ENCODE measurements around the gene CORT.

CORT gene

DNA sequence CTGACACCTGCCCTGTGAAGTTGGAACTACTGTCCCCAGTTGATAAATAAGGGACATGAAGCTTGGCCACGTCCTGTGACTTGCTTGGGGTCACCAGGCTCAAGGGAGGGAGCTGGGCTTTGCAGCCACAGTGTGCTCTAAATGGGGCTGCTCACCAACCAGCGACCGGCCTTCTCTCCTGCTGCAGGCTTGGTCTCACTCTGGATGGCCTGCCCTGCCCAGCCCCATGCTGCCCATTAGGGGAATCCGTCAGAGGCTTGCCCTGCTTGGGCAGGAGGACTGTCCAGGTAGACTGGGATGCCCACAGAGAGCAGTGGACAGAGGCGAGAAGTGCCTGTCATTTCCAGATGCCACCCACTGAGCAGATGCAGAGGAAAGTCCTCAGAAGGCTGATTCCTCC, 20.8 kb upstream of the CORT start:
- no peaks in the 10 kb centered on the region for H3K9me3 Mint-ChIP-seq
- no peak for DNase-seq (ENCODE audit: low spot score in 2 of 2)
- no peak for ATAC-seq (replicated peaks; ENCODE audit: extremely low read depth, poor library complexity, severe bottlenecking)
- peaks cover 8% of the 10 kb centered on the region for H3K4me1 Mint-ChIP-seq
- peak overlapping the region; percentile 89 for H3K4me3 Mint-ChIP-seq
- no peak overlapping the region for H3K27ac Mint-ChIP-seq (ENCODE audit: low read depth)
- H3K27me3 Mint-ChIP-seq, result no peaks in the 10 kb centered on the region
- peaks cover 10% of the 10 kb centered on the region for H3K36me3 Mint-ChIP-seq (ENCODE audit: insufficient read depth)

DNA sequence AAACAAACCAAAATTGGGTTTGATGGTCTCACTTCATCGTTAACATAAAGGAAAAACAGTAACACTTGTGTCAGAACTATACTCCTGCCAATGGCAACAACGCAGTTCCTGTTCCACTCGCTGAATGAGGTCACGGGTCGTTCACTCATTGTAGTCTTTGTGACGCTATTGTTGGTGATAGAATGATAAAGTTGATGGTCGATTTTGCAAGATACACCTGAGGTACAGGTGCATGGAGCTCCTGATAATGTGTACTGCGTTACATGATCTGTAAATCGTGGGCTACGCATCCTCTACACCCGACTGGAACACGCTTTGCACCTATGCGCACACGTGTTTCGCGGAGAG, 20.0 kb upstream of the CORT start:
- H3K27ac Mint-ChIP-seq (ENCODE audit: low read depth), result peak overlapping the region; percentile 80
- H3K9me3 Mint-ChIP-seq, result no peaks in the 10 kb centered on the region
- no peak for DNase-seq (ENCODE audit: low spot score in 2 of 2)
- ATAC-seq (replicated peaks; ENCODE audit: extremely low read depth, poor library complexity, severe bottlenecking), result peak; percentile 8
- peaks cover 8% of the 10 kb centered on the region for H3K4me1 Mint-ChIP-seq
- H3K36me3 Mint-ChIP-seq (ENCODE audit: insufficient read depth), result peaks cover 10% of the 10 kb centered on the region
- H3K4me3 Mint-ChIP-seq, result peak overlapping the region; percentile 89
- no peaks in the 10 kb centered on the region for H3K27me3 Mint-ChIP-seq

DNA sequence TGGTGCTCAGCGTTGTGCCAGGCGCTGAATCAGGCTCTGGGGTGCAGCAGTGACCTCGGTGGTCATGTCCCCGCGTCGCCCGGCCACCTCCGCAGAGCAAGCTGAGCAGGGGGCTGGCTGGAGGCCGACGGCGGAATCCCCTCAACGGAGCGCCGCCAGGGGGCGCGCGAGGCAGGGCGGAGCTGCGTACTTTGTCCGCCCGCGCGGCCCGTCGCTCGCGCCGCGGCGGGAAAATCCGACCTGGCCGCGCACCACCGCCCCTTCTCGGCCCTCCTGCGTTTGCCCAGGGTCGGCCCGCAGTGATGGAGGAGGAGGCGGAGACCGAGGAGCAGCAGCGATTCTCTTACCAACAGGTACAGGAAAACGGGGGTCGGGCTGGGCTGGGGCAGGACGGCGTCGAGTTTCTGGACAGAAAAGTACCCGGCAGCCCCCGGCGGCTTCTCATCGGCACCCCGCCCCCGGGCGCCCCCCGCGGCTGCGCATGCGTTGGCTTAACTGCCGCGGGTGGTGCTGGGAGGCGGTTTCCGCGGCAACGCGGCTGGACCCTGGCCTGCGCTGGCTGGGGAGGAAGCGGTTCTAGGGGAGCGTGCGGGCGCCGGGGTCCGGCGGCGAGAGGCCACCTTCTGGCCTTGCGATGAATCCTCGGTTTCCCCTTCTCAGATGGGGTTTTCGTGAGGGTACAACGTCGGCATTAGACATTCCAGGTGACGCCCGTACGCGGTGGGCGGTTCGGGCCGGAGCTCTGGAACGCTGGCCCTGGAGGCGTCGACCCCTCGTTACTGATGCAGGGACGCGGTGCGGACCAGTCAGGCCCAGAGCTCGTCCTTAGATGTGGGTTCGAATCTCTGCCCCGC, 19.4 kb upstream of the CORT start, which contains the start of gene CENPS:
CENPS (plus strand) TSS at position 218 of the 854 bp plus-strand sequence; CDS start at position 303, 85 bp downstream.
- peak; percentile 81 for ATAC-seq (replicated peaks; ENCODE audit: extremely low read depth, poor library complexity, severe bottlenecking)
- H3K27me3 Mint-ChIP-seq, result no peaks in the 10 kb centered on the region
- H3K4me1 Mint-ChIP-seq, result peaks cover 8% of the 10 kb centered on the region
- H3K27ac Mint-ChIP-seq (ENCODE audit: low read depth), result peak within 1 kb of the TSS; percentile 80
- no peaks in the 10 kb centered on the region for H3K9me3 Mint-ChIP-seq
- H3K4me3 Mint-ChIP-seq, result peak within 1 kb of the TSS; percentile 89
- H3K36me3 Mint-ChIP-seq (ENCODE audit: insufficient read depth), result peaks cover 10% of the 10 kb centered on the region
- peak; percentile 76 to 84 for DNase-seq (ENCODE audit: low spot score in 2 of 2)

DNA sequence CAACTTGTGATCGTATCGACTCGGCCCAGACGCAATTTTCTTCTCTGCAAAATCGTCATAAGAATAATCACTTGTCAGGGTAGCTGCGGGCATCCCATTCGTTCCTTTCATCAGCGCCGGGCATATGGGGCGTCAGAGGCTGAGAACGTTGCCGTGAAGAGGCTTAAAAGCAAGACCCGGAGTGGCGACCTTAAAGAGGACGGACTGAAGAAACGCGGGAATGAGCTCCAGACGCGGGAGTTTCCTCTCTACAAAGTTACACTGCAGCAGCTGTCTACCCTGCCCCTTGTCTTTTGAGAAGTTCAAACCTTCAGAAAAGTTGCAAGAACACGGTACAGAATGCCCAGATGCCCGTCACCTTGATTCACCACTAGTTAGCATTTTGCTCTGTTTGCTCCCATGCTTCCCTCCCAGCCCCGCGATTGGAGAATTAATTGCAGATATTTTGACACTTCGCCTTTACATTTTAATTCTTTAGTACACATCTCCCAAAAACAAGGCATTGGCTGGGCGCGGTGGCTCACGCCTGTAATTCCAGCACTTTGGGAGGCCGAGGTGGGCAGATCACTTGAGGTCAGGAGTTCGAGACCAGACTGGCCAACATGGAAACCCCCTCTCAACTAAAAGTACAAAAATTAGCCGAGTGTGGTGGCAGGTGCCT, 18.6 kb upstream of the CORT start:
- Mint-ChIP-seq H3K9me3 (no peaks in the 10 kb centered on the region), H3K4me1 (peaks cover 8% of the 10 kb centered on the region), H3K27me3 (no peaks in the 10 kb centered on the region), H3K27ac (ENCODE audit: low read depth) (peak overlapping the region; percentile 80), H3K36me3 (ENCODE audit: insufficient read depth) (peaks cover 10% of the 10 kb centered on the region), H3K4me3 (peak overlapping the region; percentile 89)
- no peak for DNase-seq (ENCODE audit: low spot score in 2 of 2)
- peak; percentile 3 for ATAC-seq (replicated peaks; ENCODE audit: extremely low read depth, poor library complexity, severe bottlenecking)

DNA sequence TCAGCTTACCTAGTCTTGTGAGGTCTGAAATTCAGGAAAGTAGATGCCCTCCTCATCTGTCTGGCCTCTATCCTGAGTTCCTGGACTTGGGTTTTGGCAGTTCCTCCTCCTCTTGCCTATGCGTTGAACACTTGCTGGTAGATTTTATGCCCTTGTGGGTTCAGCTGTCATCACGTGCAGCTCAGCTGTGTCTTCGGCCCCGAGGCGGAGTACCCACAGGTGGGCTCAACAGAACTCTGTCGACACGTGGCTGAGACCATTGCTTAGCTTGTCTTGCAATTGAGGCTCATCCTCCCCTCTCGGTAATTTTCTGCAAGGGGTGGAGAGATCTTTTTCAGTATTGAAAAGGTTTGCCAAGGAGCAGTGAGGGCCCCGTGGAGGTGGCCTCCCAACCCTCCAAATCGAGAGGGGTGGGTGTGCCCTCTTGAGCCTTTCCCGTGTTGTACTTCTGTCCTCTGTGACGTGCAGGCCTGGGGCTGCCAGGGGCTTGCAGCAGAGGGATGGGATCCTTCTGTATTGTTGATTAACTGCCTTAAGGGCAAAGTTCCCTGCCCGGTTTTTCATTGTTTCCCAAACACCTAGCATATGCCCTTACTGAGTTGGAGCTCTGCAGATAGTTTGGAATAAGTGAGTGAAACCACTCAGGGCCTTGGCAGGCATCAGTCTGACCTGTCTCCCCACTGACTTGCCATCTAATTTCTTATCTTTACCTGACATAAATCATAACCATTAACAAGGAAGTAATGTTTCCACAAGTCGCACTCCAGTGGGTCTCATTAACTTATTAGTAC, 16.7 kb upstream of the CORT start:
- no peaks in the 10 kb centered on the region for H3K9me3 Mint-ChIP-seq
- DNase-seq (ENCODE audit: low spot score in 2 of 2) (no peak), ATAC-seq (replicated peaks; ENCODE audit: extremely low read depth, poor library complexity, severe bottlenecking) (no peak)
- H3K27ac Mint-ChIP-seq (ENCODE audit: low read depth), result no peak overlapping the region
- H3K27me3 Mint-ChIP-seq, result no peaks in the 10 kb centered on the region
- H3K4me3 Mint-ChIP-seq, result no peak overlapping the region
- peaks cover 11% of the 10 kb centered on the region for H3K36me3 Mint-ChIP-seq (ENCODE audit: insufficient read depth)
- H3K4me1 Mint-ChIP-seq, result peaks cover 8% of the 10 kb centered on the region

DNA sequence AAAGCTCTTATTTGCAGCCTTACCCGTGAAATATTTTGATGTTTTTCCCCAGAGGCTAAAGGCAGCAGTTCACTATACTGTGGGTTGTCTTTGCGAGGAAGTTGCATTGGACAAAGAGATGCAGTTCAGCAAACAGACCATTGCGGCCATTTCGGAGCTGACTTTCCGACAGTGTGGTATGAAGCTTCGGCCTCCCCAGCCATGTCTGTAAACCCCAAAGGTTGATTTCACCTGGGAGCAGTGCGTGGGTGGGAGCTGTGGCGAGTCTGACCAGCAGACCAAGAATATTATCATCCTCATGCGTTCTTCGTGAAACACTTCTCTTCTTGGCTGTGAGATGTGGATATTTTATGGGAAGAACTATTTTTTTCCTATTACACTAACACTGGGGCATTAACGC, 16.0 kb upstream of the CORT start:
- DNase-seq (ENCODE audit: low spot score in 2 of 2), result no peak
- Mint-ChIP-seq H3K9me3 (no peaks in the 10 kb centered on the region), H3K4me3 (no peak overlapping the region), H3K4me1 (peaks cover 8% of the 10 kb centered on the region), H3K36me3 (ENCODE audit: insufficient read depth) (peaks cover 11% of the 10 kb centered on the region), H3K27ac (ENCODE audit: low read depth) (no peak overlapping the region), H3K27me3 (no peaks in the 10 kb centered on the region)
- ATAC-seq (replicated peaks; ENCODE audit: extremely low read depth, poor library complexity, severe bottlenecking), result no peak

DNA sequence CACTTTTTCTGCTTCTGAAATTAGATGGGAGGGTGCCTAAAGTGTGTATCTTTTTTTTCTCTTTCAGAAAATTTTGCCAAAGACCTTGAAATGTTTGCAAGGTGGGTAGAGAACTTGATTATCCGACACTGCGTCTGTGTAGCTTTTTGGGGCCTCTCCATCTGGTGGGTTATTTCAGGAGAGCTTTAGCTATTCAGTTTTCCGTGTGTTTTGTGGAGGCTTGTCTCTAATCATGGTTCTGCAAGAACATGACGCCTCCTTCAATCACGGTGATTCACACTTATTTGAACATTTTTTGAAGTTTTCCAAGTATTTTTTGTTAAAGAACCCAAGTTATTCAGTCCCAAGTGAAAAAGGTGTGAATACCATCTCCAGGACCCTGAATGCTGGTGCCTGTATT, 15.2 kb upstream of the CORT start:
- Mint-ChIP-seq H3K4me1 (peaks cover 8% of the 10 kb centered on the region), H3K27ac (ENCODE audit: low read depth) (no peak overlapping the region), H3K27me3 (no peaks in the 10 kb centered on the region), H3K4me3 (no peak overlapping the region), H3K9me3 (no peaks in the 10 kb centered on the region), H3K36me3 (ENCODE audit: insufficient read depth) (peaks cover 11% of the 10 kb centered on the region)
- no peak for DNase-seq (ENCODE audit: low spot score in 2 of 2)
- ATAC-seq (replicated peaks; ENCODE audit: extremely low read depth, poor library complexity, severe bottlenecking), result no peak

DNA sequence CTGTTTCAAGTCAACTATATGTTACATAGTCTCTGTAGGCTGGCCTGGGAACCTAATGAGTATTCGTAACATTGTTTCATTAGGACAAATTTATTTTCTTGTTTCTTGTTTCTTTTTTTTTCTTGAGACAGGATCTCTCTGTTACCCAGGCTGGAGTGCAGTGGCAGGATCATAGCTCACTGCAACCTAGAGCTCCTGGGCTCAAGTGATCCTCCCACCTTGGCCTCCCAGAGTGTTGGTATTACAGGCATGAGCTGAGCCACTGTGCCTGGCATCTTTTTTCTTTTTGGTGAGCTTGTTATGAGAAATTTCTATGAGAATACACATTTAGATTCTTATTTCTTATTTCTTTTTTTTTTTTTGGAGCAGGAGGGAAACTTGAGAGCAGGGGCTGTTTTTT, 12.8 kb upstream of the CORT start:
- no peaks in the 10 kb centered on the region for H3K9me3 Mint-ChIP-seq
- H3K27ac Mint-ChIP-seq (ENCODE audit: low read depth), result no peak overlapping the region
- peaks cover 1% of the 10 kb centered on the region for H3K36me3 Mint-ChIP-seq (ENCODE audit: insufficient read depth)

DNA sequence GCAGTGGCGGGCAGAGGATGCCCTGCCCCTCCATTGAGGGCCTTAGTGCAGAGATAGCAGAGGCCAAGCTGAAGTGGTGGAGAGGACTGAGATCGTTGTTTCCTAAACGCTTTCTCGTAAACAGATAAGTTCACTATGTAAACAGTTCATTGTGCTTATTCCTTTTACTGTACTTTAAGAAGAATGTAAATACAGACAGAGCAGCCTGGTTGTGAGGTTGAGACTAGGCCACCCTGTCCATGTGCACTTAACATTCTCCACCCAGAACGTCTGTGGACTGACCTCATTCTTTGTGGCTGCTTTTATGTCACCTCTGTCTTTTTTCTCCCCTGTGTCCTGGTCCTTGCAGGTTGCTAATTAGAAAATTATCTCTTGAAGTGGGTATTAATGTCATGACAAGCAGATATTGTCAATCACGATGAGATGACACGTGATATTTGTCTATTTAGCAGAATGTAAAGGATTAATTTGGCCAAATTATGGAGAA, 11.1 kb upstream of the CORT start:
- no peak overlapping the region for H3K27ac Mint-ChIP-seq (ENCODE audit: low read depth)
- no peak overlapping the region for H3K4me3 Mint-ChIP-seq
- H3K9me3 Mint-ChIP-seq, result no peaks in the 10 kb centered on the region
- H3K27me3 Mint-ChIP-seq, result no peaks in the 10 kb centered on the region
- peaks cover 1% of the 10 kb centered on the region for H3K36me3 Mint-ChIP-seq (ENCODE audit: insufficient read depth)
- ATAC-seq (replicated peaks; ENCODE audit: extremely low read depth, poor library complexity, severe bottlenecking) (no peak), DNase-seq (ENCODE audit: low spot score in 2 of 2) (no peak)
- no peaks in the 10 kb centered on the region for H3K4me1 Mint-ChIP-seq

More for the DNA sequence above, 12.8 kb upstream of the CORT start:
- ATAC-seq (replicated peaks; ENCODE audit: extremely low read depth, poor library complexity, severe bottlenecking), result no peak
- Mint-ChIP-seq H3K4me1 (no peaks in the 10 kb centered on the region), H3K4me3 (no peak overlapping the region), H3K27me3 (no peaks in the 10 kb centered on the region)
- DNase-seq (ENCODE audit: low spot score in 2 of 2), result no peak

DNA sequence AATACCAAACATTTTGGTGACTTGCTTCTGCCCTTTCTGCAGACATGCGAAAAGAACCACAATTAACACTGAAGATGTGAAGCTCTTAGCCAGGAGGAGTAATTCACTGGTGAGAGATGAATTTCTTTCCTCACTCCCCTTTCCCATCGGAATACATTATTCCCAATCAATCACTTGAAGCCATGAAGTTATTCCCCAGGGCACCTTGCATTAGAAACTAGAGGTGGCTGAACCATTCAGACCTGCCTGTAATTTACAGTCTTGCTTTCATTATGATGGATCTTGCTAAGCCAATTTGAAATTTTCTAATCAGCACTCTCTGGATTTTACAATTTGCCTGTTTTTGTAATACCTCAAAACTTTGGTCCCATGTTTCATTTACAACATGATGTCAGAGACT, 9.5 kb upstream of the CORT start:
- Mint-ChIP-seq H3K36me3 (ENCODE audit: insufficient read depth) (peaks cover 1% of the 10 kb centered on the region), H3K4me1 (no peaks in the 10 kb centered on the region), H3K27me3 (no peaks in the 10 kb centered on the region), H3K27ac (ENCODE audit: low read depth) (no peak overlapping the region), H3K9me3 (no peaks in the 10 kb centered on the region), H3K4me3 (no peak overlapping the region)
- no peak for DNase-seq (ENCODE audit: low spot score in 2 of 2)
- ATAC-seq (replicated peaks; ENCODE audit: extremely low read depth, poor library complexity, severe bottlenecking), result no peak

DNA sequence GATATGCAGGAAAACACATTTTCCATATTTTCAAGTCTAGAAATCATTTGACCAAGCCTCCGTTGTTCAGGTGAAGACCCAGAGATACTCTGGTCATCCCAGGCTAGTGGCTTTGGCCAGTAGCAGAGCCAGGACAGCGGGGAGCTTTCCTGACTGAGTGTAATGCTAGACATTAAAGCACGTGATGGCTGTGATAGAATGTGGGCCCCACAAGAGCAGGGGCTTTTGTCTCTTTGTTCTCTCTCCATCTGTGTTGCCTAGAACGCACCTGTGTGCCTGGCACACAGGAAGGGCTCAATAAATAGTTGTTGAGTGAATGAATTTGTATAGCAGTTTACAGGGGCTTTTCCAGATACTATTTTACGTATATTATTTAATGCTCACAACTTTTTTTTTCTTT, 9.0 kb upstream of the CORT start:
- Mint-ChIP-seq H3K4me1 (no peaks in the 10 kb centered on the region), H3K36me3 (ENCODE audit: insufficient read depth) (peaks cover 1% of the 10 kb centered on the region), H3K27me3 (no peaks in the 10 kb centered on the region), H3K27ac (ENCODE audit: low read depth) (no peak overlapping the region), H3K9me3 (no peaks in the 10 kb centered on the region), H3K4me3 (no peak overlapping the region)
- ATAC-seq (replicated peaks; ENCODE audit: extremely low read depth, poor library complexity, severe bottlenecking) (no peak), DNase-seq (ENCODE audit: low spot score in 2 of 2) (no peak)

DNA sequence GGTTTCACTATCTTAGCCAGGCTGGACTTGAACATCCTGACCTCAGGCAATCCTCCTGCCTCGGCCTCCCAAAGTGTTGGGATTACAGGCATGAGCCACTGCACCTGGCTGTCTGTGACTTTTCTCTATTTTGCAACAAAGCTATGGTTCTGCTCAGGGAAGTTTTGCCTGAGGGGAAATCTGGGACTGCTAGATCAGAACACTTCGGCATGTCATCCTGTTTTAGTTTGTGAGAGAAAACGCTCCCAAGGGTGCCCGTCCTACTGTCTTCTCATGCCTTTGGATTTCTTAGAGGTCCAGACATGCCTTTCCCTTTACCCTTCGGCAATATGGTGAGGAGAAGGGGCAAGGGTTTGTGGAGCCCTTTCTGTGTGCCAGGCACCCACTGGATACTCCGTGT, 5.6 kb upstream of the CORT start:
- Mint-ChIP-seq H3K36me3 (ENCODE audit: insufficient read depth) (no peaks in the 10 kb centered on the region), H3K4me1 (no peaks in the 10 kb centered on the region), H3K27me3 (no peaks in the 10 kb centered on the region), H3K9me3 (no peaks in the 10 kb centered on the region), H3K27ac (ENCODE audit: low read depth) (no peak overlapping the region), H3K4me3 (no peak overlapping the region)
- ATAC-seq (replicated peaks; ENCODE audit: extremely low read depth, poor library complexity, severe bottlenecking), result no peak
- no peak for DNase-seq (ENCODE audit: low spot score in 2 of 2)

Data from central memory CD8-positive, alpha-beta T cell (primary cell).